G401 (cell line): ENCODE data around the gene NEGR1. TPM values are rescaled to one million over a fixed set of nuclear protein-coding genes. Genes with fewer than 3 reads are reported as not detected.
"Not testable (repeated sequence)": the region's sequence is repeated elsewhere in the genome, so short reads cannot be mapped to it uniquely, and the experiment has no call there.

ENCODE experiments used
- DNase-seq: peaks from one replicate; pipeline ENCODE4 v3.0.0-alpha.2; 2015; ENCODE audit warnings: low spot score
- in situ Hi-C: cut with HindIII; loops from 2 replicates; pipeline ENCODE4 v1.10.0; 2016; ENCODE audit warnings: low sequenced_read_pairs, mixed read lengths
- total RNA-seq: library from RNA; depleted of rRNA; stranded (reverse); fragments of >200 nt; shearing (Covaris generic); gene quantifications from 2 replicates; pipeline ENCODE4 v1.2.3, GENCODE V29; 2014

NEGR1 gene
- total RNA-seq, 1 experiment from 2014 or later: 0.03 TPM

DNA sequence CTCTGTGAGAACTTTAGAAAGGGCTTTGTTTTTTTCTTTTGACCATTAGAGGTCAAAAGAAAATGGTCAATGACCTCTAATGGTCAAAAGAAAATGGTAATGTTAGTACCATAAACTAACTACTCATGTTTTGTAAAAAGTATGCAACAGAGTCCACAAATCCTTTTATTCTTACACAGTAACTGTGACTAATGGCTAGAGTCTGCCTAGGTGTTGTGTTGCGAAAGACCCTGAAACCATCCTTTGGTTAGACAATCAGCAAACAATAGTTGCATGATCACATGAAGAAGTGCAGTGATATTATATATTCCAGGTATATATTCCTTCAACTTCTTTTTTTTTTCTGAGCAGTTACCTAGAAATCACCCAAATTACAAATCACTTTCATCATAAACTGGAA is 40.9 kb downstream of the NEGR1 start:
- in situ Hi-C loops: no loop called here
- DNase-seq: no peak

DNA sequence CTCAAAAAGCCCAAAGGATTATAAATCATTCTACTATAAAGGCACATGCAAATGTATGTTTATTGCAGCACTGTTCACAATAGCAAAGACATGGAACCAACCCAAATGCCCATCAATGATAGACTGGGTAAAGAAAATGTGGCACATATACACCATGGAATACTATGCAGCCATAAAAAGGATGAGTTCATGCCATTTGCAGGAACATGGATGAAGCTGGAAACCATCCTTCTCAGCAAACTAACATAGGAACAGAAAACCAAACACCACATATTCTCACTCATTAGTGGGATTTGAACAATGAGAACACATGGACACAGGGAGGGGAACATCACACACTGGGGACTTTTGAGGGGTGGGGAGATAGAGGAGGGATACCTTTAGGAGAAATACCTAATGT is 46.4 kb downstream of the NEGR1 start:
- in situ Hi-C loops, DNase-seq: not testable (repeated sequence)

DNA sequence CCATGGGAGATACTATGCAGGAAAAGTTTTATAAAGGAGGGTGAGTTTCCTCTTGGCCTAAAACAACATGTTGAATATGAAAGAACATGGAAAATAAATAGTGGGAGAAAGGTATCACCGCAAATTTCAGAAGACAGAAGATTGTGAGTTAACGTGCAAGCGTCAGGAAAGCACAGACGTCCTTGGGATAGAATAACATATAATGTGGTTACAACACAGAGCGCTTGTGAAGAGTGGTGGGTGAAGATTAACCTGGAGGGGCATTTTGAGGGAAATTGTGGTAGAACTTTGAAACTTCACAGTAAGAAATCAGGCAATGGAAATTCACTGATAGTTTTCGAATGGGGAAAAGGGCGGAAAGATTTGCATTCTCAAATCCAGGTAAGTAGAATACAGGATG is 47.3 kb downstream of the NEGR1 start:
- no peak for DNase-seq
- in situ Hi-C loops: no loop called here

DNA sequence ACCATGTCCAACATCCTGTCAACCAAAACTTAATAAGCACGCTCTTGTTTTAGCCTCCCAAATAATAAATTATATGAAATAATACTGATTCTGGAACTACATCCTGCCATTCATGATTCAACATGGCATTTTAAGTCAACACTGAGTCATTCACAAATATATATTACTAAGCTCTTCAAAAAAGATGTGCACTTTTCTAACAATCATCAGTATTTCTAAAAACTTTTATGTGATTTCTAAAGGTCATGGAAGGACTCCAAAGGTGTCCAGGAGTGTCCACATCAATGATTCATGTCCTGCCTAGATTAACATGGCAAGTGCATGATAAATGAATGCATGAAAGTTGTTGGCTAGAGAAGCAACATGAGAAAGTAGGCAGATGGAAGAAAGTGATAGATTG is 51.6 kb downstream of the NEGR1 start:
- in situ Hi-C loops: no loop called here
- DNase-seq: no peak

DNA sequence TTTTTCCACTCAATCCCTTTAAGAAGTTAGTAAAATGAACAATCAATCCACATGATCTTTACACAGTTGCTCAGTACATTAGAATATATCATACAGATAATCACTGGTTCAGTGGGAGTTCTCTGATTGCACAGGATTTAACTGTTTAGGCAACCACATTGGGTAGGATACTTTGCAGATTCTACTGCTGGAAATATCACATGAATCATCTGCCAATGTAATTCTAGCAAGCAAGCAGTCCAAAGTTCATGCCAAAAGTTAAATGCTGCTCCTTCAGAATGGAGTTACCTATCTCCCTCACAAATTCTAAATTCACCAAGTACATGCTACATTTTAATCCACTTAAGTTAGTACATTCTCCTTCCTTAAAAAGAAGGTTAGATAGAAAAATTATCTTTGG is 52.4 kb downstream of the NEGR1 start:
- in situ Hi-C loops: no loop called here
- DNase-seq: no peak

DNA sequence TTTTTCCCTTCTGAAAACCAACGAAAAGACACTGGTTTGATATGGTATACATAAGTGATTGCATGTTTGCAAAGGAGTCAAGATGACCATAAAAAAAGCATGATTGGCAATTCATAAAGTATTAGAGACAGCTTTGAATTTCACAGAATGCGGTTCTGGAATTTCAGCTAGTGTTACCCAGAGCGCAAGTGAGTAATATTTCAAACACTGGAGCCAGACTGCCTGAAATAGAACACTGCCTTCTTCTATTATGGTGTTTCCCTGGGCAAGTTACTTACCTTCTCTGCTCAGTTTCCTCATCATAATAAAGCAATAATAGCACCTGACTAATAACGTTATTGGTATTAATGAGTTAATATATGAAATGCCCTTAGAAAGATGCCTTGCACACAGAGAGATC is 54.7 kb downstream of the NEGR1 start:
- in situ Hi-C loops: no loop called here
- DNase-seq: no peak

DNA sequence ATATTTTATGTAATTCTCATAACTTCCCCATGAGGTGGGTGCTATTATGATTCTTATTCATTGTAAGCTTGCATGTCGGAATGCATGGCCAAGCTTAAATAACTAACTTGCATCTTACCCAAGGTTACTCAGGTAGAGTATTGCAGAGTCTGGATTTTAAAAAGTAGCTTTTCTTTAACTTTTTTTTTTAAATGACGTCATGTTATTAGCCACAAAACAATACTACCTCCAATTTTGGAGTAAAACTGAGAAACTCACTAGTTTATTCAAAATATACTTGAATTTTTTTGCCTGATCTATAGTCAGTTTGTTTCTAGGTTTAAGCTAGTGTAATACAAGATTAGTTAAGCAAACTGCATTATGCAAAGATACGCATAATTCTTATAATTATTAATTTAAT is 57.8 kb downstream of the NEGR1 start:
- DNase-seq: no peak
- in situ Hi-C loops: no loop called here

DNA sequence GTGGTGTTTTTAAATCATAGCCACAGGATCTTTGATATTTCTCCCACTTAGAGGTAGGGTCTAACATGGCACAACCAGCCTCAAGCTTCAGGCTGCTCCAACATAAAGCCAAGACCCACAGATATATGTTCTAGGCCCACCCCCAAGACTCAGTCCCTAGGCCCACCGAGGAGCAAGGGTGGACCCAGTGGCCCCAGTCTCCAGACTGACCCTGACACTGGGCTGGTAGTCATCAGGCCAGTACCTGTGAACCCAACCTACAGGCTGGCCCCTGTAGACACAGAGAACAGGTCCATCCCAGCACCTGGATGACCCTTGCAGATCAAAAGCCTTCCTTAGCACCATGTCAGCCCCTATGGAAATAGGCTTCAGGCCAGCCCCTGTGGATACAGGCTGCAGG is 60.5 kb downstream of the NEGR1 start:
- no peak for DNase-seq
- in situ Hi-C loops: no loop called here

DNA sequence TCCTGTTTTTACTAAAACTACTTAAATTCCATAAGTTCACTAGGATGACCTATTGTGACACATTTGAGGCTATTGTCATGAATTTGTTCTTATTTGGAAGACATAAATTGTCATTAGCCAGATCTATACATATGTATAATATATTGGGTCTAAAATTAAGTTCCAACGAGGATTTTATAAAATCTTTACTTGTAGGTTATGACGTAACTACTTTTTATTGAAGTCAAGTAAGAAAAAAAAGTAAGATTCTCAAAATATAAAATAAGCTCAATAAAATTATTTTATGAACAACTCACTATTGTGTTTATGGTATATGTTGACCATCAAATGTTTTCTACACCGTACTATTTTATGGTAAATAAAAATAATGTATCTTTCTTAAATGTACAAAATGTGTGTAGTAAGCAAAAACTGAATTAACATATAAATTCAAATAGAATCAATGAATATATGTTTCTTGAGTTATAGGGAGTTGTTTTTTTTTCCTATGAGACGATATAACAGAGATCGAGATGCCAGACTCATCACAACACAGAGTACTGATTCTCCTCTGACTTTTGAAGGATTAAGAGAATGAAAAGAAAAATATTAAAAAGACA is 64.1 kb downstream of the NEGR1 start:
- no peak for DNase-seq
- in situ Hi-C loops: no loop called here

DNA sequence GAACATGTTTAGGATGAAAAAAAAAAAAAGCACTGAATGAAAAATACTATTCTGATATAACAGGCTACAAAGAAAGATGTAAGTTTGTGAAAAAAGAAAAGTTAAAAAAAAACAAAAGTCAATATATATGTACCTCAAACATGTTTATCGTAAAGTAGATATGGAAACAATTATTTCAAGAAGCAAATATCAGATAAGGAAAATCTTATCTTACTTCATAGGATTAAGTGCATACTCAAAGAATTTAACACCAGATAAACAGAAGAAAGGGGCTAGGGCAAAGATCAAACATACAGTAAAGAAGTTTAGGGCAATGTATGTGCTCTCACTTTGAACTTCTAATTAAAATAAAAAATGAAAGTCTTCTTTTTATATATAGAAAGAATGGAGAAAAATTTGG is 75.3 kb downstream of the NEGR1 start:
- no peak for DNase-seq
- in situ Hi-C loops: no loop called here

DNA sequence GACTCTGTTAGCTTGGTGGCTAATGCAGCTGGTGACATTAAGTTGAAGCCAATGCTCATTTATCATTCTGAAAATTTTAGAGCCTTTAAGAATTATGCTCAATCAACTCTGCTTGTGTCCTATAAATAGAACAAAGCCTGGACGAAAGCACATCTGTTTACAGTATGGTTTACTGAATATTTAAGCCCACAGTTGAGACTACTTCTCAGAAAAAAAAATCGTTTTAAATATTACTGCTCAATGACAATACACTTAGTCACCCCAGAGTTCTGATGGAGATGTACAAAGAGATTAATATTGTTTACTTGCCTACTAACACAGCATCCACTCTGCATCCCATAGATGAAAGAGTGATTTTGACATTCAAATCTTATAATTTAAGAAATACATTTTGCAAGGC is 79.6 kb downstream of the NEGR1 start:
- no peak for DNase-seq
- in situ Hi-C loops: no loop called here

DNA sequence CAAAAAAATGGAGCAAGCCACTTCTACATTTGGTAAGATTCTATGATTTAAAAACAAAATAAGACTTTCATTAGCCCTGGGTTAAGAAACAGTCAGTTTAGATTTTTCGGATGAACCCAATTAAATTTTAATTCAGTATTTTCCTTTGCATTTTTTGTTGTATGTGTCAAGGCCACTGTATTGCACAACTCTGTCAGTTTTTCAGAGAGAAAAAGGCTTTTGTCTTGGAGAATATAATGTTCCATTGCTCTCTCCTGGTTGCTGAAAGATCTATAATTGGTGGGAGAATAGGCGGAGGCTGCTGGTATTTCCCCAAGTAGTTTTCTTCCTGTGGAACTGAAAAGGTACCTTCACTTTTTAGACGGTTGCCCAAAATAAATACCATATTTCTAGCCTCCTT is 84.6 kb downstream of the NEGR1 start:
- DNase-seq: no peak
- in situ Hi-C loops: no loop called here

DNA sequence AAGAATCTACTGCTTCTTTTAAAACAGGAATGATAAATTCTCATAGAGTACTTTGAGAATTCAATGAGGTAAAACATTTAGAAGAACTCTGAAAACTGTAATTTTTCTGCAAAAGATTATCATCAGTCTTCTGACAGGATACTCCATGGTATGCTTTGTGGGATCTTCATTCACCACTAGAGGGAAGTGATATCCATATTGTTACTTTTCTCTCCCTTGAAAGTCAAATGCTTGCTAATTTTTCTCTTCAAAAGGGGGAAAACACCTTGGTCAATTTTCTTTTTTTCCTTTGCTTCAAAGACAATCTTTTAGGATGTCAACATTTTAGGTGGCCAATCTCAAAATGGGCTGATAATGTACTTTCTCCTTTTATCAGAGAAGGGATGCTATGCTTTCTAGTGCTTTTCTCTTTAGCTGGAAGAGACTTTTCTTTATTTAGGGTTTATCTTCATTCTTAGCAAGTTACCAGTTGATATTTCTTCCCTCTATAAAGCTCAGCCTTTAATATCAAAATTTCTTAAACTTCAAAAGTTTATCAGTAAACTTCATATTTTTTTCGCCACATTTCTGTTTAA is 95.5 kb downstream of the NEGR1 start:
- DNase-seq: peak; percentile 31
- in situ Hi-C loops: no loop called here

DNA sequence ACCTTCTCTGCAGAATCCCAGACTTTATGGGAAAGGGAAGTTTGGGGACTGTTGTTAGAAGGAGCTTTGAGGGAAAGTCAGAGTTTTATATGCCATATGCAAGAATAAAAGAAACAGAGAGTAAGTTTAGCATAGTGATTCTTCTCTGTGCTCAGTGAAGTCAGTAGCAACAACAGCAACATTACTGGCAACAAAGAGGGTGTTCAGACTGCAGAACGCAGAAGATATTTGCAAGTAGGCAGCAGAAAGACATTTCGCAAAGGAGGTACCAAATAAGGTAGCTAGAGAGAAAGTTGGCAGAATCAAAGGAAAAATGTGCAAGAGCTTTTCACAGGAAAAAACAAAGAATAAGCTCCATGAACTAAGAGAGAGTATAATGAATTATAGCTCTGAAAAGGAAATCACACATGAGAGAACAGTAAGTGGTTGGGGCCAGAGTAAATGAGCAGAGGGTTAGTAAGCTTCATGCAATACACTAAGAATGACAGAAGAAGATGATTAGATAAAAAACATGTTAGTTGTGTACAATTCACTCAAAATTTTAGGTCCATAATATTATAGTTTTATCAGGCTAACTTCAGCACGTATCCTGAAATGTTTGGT is 98.1 kb downstream of the NEGR1 start:
- no peak for DNase-seq
- in situ Hi-C loops: no loop called here

DNA sequence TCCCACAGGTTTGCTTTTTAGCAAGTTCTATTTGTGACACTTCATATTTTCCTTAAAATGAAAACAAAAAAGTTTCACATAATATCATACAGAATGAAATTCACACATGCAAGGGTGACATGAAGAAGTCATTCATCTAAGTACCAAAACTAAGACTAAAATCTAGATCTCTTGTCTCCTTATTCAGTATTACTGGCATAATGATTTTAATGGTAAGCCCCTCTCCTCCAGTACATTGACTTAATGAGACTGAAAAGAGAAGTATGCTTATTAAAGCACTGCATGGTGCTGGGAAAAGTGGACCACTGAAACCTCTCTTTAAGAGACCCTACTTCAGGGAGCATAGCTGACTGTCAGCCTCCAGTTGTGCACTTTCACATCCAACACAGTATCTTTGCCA is 99.5 kb downstream of the NEGR1 start:
- in situ Hi-C loops: no loop called here
- no peak for DNase-seq

DNA sequence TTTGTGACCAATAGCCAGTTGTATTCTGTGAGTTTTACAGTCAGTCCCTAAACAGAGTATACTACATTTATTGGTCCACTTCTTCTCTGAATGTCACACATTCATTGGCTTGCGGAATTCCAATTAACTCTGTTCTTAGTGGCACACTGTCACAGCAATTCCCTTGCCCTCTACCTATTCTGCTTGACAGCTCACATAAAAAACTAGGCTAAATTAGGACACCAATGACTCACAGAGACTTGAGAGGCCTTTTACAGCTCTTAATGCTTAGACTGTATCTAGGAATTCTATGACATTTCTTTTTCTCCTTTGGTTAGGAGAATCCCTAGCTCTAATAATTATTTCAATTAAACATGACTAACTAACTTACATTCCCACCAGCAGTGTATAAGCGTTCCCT is 104.1 kb downstream of the NEGR1 start:
- DNase-seq: no peak
- in situ Hi-C loops: no loop called here

DNA sequence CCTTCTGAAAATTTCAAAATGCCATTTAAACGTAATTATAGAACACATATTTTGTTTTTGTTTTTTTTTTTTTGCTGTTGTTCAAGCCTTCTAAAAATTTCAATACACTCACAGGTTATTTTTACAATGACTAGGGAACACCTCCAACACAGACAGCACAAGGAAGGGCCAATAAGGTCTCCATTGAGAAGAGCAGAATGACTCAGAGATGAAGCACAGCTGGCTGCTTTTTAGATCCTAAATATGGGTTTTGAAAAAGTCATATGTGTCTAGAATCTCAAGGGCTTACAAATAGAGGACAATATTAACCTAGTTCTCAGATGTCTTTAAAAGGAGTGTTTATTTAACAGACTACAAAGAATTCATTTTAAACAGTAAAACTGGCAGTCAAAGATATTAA is 104.6 kb downstream of the NEGR1 start:
- no peak for DNase-seq
- in situ Hi-C loops: no loop called here

DNA sequence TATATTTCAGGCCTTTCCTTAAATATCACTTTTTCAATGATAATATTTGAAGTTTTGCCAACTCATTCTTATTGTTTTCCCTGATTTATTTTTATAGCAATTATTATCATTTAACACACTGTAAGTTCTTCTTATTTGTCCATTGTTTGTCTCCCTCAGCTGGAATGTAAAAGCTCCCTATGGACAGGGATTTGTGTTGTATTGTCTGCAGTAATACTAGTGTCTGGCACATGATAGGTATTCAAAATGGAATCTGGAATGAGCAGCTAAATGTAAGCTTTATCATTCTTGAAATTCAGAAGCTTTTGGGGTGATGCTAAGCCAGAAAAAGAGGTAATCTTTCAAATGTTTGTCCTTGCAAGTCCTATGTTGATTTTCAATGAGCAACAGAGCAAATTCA is 112.1 kb downstream of the NEGR1 start:
- in situ Hi-C loops: no loop called here
- DNase-seq: no peak

DNA sequence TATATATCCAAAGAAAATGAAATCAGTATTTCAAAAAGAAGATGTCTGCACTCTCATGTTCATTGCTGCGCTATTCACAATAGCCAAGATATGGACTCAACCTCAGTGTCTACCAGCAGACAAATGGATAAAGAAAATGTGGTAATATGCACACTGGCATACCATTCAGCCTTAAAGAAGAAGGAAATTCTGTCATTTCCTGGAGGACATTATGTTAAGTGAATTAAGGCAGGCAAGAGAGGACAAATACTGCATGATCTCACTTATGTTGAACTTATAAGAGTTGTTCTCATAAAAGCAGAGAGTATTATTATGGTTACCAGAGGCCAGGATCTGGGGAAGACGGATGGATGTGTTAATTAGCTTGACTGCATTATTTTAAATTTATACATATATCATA is 115.9 kb downstream of the NEGR1 start:
- in situ Hi-C loops: no loop called here
- DNase-seq: no peak

DNA sequence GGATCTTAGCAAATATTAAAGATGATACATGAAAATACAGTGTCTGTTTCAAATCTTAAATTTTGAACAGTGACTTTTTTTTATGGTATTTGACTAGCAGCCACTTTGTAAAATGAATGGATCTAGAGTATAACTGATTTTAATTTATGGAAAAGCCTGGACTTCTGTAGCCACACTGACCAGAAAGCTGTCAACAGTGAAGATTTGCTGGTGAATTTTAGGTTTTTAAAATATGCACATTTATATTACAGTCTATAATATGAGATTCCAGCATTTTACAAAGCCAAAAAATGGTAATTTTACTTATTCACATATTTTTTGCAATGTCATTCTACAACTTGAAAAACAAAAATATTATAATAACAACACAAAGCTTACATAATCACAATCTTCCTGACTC is 131.8 kb downstream of the NEGR1 start:
- no peak for DNase-seq
- in situ Hi-C loops: no loop called here

DNA sequence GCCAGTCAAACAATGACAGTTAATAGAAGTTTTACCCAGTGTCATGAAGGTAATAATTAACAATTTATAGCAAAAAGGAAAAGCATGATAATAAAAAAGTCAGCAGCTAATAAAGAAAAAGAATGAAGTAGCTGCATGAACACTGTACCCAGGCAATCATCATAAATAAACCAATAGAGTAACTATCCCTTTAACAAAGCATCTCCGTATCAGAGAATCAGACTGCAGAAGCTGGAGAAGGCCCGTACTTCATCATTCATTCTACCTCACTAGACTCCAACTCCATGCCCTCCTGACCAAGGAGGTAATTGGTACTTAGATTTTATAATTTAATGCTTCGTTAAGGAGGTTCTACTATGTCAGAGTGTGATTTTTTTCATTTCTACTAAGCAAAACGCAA is 140.5 kb downstream of the NEGR1 start:
- in situ Hi-C loops: no loop called here

More for the DNA sequence above, 140.5 kb downstream of the NEGR1 start:
- no peak for DNase-seq
